Karpas-422 (cell line): ENCODE results near the gene PODXL2. TPM values are rescaled to one million over a fixed set of nuclear protein-coding genes. Genes with fewer than 3 reads are reported as not detected.

Source experiments
- DNase-seq: peaks from one replicate; pipeline ENCODE4 v3.0.0-alpha.2; 2015
- H2AFZ ChIP-seq: fragments of 200-600 bp; sonication (generic); 2 replicates; pipeline ENCODE4 v1.6.1; 2014; ENCODE audit warnings: antibody characterized with exemption, low read length, mixed read lengths
- H3K27ac ChIP-seq: fragments of 200-600 bp; sonication (generic); 2 replicates; pipeline ENCODE4 v1.5.1; 2014; ENCODE audit warnings: mild to moderate bottlenecking, low read length, moderate library complexity
- H3K27me3 ChIP-seq: fragments of 200-600 bp; sonication (generic); 2 replicates; pipeline ENCODE4 v1.6.1; 2014; ENCODE audit warnings: low read length, mixed read lengths
- H3K36me3 ChIP-seq: fragments of 200-600 bp; sonication (generic); 2 replicates; pipeline ENCODE4 v1.6.1; 2014; ENCODE audit warnings: low read length, mixed read lengths; ENCODE audit not compliant: insufficient read depth
- H3K4me1 ChIP-seq: fragments of 200-600 bp; sonication (generic); 2 replicates; pipeline ENCODE4 v1.6.1; 2014; ENCODE audit warnings: mild to moderate bottlenecking, low read length, mixed read lengths
- H3K4me2 ChIP-seq: fragments of 200-600 bp; sonication (generic); 2 replicates; pipeline ENCODE4 v1.6.1; 2014; ENCODE audit warnings: low read length, low read depth, mild to moderate bottlenecking; ENCODE audit not compliant: poor library complexity, severe bottlenecking
- H3K4me3 ChIP-seq: fragments of 200-600 bp; sonication (generic); 2 replicates; pipeline ENCODE4 v1.5.1; 2014; ENCODE audit warnings: mild to moderate bottlenecking, antibody characterized with exemption, low read length, mixed read lengths
- H3K79me2 ChIP-seq: fragments of 200-600 bp; sonication (generic); 2 replicates; pipeline ENCODE4 v1.6.1; 2014; ENCODE audit warnings: mild to moderate bottlenecking, low read length, mixed read lengths
- H3K9ac ChIP-seq: fragments of 200-600 bp; sonication (generic); 2 replicates; pipeline ENCODE4 v1.6.0; 2014; ENCODE audit warnings: low read length
- H3K9me2 ChIP-seq: fragments of 200-600 bp; sonication (generic), shearing (Covaris generic); replicated peaks from 2 replicates; pipeline ENCODE4 v1.6.0; 2014; ENCODE audit warnings: mild to moderate bottlenecking, low read length, moderate library complexity; ENCODE audit not compliant: insufficient read depth
- H3K9me3 ChIP-seq: fragments of 300-700, 200-600 bp; sonication (generic); 2 replicates; pipeline ENCODE4 v1.6.1; 2014; ENCODE audit warnings: low read length, mixed read lengths
- H4K20me1 ChIP-seq: fragments of 200-600 bp; sonication (generic); 2 replicates; pipeline ENCODE4 v1.6.1; 2014; ENCODE audit warnings: mild to moderate bottlenecking, antibody characterized with exemption, low read length, low read depth; ENCODE audit not compliant: insufficient read depth
- total RNA-seq: library from RNA; depleted of rRNA; stranded (reverse); fragments of >200 nt; shearing (Covaris generic); gene quantifications from 2 replicates; pipeline ENCODE4 v1.2.3, GENCODE V29; 2014; ENCODE audit warnings: low replicate concordance

Gene PODXL2
- total RNA-seq, 1 experiment from 2014 or later, result 30.9 TPM

DNA sequence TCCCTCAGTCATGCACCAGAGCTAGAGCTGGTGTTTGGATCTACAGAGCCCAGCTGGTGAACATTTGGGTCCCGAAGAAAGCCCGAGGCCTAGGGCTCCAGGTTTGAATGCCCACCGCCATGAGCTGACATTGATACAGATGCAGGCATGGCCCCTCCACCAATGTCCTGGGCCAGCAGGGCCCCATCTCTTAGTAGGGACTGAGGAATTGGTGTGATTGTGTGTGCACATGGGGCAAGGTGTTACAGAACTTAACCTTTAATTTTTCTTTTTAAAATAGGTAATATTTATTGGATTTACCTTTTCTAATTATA is 11.0 kb downstream of the PODXL2 start:
- H3K9me2 ChIP-seq, result no peaks in the 10 kb centered on the region
- no peak for DNase-seq
- no peak overlapping the region for H3K4me2 ChIP-seq
- no peaks in the 10 kb centered on the region for H3K9me3 ChIP-seq
- H3K4me1 ChIP-seq, result peaks cover 8% of the 10 kb centered on the region
- H4K20me1 ChIP-seq, result no peaks in the 10 kb centered on the region
- peaks cover 33% of the 10 kb centered on the region for H3K79me2 ChIP-seq
- no peak overlapping the region for H2AFZ ChIP-seq
- no peak overlapping the region for H3K27ac ChIP-seq
- H3K9ac ChIP-seq, result no peak overlapping the region
- H3K36me3 ChIP-seq, result no peaks in the 10 kb centered on the region
- no peak overlapping the region for H3K4me3 ChIP-seq
- H3K27me3 ChIP-seq, result no peaks in the 10 kb centered on the region

DNA sequence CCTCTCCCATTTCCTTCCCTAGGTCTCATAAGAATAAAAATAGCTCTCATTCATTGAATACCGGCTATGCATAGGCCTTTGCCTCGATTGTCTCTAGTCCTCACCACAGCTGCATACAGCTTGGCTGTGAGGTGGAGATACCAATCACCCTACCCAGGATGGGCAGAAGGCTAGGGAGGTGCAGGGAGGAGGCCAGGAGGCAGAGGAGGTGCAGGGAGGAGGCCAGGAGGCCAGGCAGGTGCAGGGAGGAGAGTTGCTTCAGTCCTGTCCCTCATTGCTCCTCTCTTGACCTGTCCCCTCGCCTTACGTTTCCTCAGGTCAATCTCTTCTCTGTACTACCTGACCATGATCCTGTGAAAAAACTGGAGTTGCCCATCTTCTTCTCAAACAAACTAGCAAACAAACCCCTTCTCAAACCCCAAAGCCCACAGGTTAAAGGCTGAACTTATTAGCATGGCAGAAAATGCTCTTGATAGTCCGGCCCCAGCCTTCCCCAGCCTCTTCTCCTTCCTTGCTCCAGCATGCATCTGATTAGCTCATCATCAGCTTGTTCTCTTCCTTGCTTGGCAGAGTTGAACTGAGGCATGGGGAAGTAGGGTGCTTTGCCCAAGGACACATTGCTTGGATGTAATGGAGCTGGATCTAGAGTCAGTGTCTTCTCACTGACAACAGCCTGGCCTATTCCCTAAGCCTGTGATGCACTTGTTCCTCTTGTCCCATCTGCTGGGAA is 15.8 kb downstream of the PODXL2 start:
- H3K4me1 ChIP-seq, result no peaks in the 10 kb centered on the region
- H3K9me3 ChIP-seq, result no peaks in the 10 kb centered on the region
- H3K4me2 ChIP-seq, result no peak overlapping the region
- H3K4me3 ChIP-seq, result no peak overlapping the region
- H2AFZ ChIP-seq, result no peak overlapping the region
- H3K9ac ChIP-seq, result no peak overlapping the region
- no peaks in the 10 kb centered on the region for H3K79me2 ChIP-seq
- H4K20me1 ChIP-seq, result no peaks in the 10 kb centered on the region
- no peaks in the 10 kb centered on the region for H3K36me3 ChIP-seq
- H3K27me3 ChIP-seq, result no peaks in the 10 kb centered on the region
- H3K9me2 ChIP-seq, result no peaks in the 10 kb centered on the region
- no peak for DNase-seq
- H3K27ac ChIP-seq, result no peak overlapping the region

DNA sequence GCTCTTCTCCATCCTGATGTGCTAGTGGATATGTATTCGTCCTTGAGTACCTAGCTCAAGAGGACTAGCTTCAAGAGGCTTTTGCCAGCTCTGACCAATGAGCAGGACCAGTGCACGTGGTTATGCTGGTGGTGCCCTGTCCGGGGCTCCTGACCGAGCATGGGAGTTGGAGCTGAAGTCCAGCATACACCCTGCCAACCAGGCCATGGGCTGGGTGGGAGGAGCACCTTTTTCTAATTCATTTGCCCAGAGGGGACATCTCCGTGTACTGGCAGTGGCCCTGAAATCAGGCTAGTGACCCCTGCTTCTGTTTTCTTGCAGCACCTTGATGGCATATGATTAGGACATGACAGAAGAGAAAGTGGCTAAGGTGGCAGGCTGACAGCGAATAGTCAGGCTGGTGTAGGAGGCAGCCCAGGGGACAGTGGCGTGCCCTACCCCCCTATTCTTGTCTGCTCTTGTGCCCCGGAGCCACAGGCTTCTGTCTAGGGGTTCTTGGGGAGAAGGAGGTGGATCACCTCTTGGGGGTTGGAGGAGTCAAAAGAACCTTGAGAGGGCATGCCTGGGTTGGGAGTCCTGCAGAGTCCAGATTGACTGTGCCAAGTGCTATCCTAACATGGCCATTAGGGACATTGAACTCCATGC is 16.5 kb downstream of the PODXL2 start:
- Histone ChIP-seq H3K4me1 (no peaks in the 10 kb centered on the region), H3K36me3 (no peaks in the 10 kb centered on the region), H3K4me2 (no peak overlapping the region), H3K79me2 (no peaks in the 10 kb centered on the region), H4K20me1 (no peaks in the 10 kb centered on the region), H3K9ac (no peak overlapping the region), H3K27ac (no peak overlapping the region), H3K4me3 (no peak overlapping the region), H3K9me3 (no peaks in the 10 kb centered on the region), H3K27me3 (no peaks in the 10 kb centered on the region), H2AFZ (no peak overlapping the region), H3K9me2 (no peaks in the 10 kb centered on the region)
- DNase-seq, result no peak

DNA sequence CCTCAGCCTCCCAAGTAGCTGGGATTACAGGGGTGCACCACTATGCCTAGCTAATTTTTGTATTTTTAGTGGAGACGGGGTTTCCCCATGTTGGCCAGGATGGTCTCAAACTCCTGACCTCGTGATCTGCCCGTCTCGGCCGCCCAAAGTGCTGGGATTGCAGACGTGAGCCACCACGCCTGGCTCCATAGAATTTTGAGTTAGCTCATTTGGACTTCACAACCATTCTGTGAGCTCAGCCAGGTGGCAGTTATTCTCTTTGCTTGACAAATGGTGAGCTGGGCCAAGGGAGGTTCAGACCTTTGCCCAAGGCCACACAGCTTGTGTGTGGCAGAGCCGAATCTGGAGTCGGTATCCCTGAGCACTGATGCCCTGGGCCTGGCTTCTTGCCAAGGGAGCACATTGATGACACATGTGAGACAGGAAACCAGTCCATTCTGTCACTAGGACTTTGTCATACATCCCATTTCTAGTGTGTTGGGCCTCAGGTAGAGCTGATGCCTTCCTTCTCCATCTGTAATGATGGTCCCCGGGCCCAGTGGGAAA is 17.6 kb downstream of the PODXL2 start:
- Histone ChIP-seq H3K9ac (no peak overlapping the region), H3K36me3 (no peaks in the 10 kb centered on the region), H3K4me3 (no peak overlapping the region), H3K79me2 (no peaks in the 10 kb centered on the region), H3K4me1 (no peaks in the 10 kb centered on the region), H3K27me3 (no peaks in the 10 kb centered on the region), H4K20me1 (no peaks in the 10 kb centered on the region), H3K9me2 (no peaks in the 10 kb centered on the region), H3K27ac (no peak overlapping the region), H3K9me3 (no peaks in the 10 kb centered on the region), H2AFZ (no peak overlapping the region), H3K4me2 (no peak overlapping the region)
- no peak for DNase-seq

DNA sequence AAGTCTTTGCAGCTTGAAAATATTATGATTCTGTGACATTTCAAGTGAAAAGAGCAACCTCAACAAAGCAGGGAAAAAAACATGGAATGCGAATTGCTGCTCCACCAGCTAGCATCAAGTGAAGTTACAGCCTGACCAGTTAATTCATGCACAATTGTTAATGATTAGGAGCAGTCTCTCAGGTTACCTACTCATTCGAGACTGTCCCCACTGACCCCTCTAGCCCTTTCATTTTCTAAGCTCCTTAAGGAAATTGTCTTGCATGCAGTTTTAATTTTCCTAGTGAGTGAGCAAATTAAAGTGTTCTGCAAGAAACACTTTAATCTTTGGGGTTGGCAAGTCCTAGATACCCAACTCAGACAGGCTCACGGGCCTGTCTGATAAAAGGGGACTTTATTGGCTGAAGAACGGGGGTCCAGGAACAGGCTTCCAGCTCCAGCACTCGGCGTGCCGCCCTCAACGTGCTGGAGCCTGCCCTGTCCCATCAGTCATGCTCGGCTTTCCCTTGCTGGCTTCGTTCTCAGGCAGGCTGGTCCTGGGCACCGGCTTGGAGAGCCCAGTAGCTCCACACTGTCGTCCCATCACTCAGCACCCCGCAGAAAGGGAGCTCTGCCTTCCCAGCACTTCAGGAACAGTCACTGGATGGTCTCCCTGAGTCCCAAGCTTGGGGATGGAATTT is 18.3 kb downstream of the PODXL2 start:
- Histone ChIP-seq H3K9me3 (no peaks in the 10 kb centered on the region), H3K4me1 (no peaks in the 10 kb centered on the region), H3K4me3 (no peak overlapping the region), H3K9ac (no peak overlapping the region), H4K20me1 (no peaks in the 10 kb centered on the region), H3K9me2 (no peaks in the 10 kb centered on the region), H2AFZ (no peak overlapping the region), H3K36me3 (no peaks in the 10 kb centered on the region), H3K27ac (no peak overlapping the region), H3K4me2 (no peak overlapping the region), H3K79me2 (no peaks in the 10 kb centered on the region), H3K27me3 (no peaks in the 10 kb centered on the region)
- DNase-seq, result no peak

DNA sequence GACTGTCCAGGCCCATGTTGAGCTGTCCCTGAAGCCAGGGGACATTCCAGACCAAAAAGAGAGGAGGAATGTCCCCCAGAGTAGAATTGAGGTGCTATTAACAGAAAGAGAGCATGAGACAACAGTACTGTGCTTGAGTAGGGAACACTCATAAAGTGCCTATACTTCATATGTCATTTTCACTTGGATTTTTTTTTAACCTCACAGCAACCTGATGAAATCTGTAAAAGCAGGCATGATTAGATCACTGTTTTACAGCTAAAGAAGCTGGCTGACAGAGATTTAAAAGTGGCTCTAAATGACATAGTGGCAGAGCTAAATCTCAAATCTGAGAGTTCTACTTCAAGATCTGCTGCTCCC is 18.8 kb downstream of the PODXL2 start:
- Histone ChIP-seq H2AFZ (no peak overlapping the region), H3K4me2 (no peak overlapping the region), H3K4me1 (no peaks in the 10 kb centered on the region), H3K9me3 (no peaks in the 10 kb centered on the region), H3K9ac (no peak overlapping the region), H3K9me2 (no peaks in the 10 kb centered on the region), H3K27me3 (no peaks in the 10 kb centered on the region), H3K36me3 (no peaks in the 10 kb centered on the region), H3K27ac (no peak overlapping the region), H4K20me1 (no peaks in the 10 kb centered on the region), H3K4me3 (no peak overlapping the region), H3K79me2 (no peaks in the 10 kb centered on the region)
- DNase-seq, result no peak

DNA sequence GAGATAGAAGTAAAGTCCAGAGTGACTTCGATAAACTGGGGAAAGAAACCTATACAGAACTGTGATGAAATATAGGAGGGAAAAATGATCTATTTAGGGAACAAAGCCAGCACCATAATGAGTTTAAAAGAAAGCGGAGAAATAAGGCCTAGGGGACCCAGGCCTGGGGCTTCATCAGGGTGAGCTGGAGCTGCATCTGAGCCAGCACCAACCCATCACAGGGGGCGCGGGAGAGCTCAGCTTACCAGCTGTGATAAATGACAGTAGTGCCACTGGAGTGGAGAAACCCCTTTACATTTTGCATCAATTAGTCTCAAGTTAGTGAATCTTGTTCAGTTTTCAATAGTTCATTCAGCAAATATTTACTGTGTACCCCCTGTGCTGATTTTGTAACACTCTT is 21.3 kb downstream of the PODXL2 start:
- H2AFZ ChIP-seq, result no peak overlapping the region
- no peaks in the 10 kb centered on the region for H3K27me3 ChIP-seq
- no peaks in the 10 kb centered on the region for H3K79me2 ChIP-seq
- 0 out of 2 replicates have a peak, but pooled peaks cover 2% of the 10 kb centered on the region for H3K36me3 ChIP-seq
- no peak overlapping the region for H3K4me2 ChIP-seq
- H3K9ac ChIP-seq, result no peak overlapping the region
- H3K27ac ChIP-seq, result no peak overlapping the region
- DNase-seq, result no peak
- H3K9me2 ChIP-seq, result no peaks in the 10 kb centered on the region
- H4K20me1 ChIP-seq, result no peaks in the 10 kb centered on the region
- no peaks in the 10 kb centered on the region for H3K9me3 ChIP-seq
- no peaks in the 10 kb centered on the region for H3K4me1 ChIP-seq
- H3K4me3 ChIP-seq, result no peak overlapping the region

DNA sequence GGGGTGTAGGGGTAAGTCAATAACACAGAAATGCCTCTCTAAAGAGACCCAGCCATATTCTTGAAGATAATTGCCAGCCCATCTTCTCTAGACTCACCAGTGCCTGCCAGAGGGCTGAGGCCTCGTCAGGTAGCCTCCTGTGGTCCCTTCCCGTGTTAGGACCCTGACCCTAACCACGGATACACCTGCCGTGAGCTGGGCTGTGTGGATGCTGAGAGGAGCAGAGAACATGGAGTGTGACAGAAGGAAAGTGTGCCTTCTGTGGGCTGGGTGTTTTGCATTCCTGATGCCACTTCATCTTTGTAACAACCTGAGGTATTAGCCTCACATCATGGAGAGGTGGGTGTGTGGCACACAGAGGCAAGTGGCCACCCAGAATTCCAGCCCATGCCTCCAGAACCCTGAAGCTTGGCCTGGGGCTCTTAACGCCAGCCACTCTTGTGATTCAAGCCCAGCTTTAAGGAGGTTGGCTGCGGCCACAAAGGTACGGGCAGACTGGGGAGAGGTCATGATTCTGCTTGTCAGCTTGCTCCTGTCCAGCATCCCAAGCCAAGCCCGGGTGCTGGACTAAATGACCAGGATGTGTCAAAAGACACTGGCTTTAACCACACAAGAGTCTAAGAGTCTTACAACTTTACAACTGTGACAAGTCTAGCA is 22.7 kb downstream of the PODXL2 start:
- H4K20me1 ChIP-seq, result no peaks in the 10 kb centered on the region
- H3K4me1 ChIP-seq, result no peaks in the 10 kb centered on the region
- no peak overlapping the region for H3K27ac ChIP-seq
- DNase-seq, result no peak
- H3K27me3 ChIP-seq, result no peaks in the 10 kb centered on the region
- H3K4me2 ChIP-seq, result no peak overlapping the region
- no peak overlapping the region for H2AFZ ChIP-seq
- no peaks in the 10 kb centered on the region for H3K79me2 ChIP-seq
- H3K9me2 ChIP-seq, result no peaks in the 10 kb centered on the region
- no peak overlapping the region for H3K4me3 ChIP-seq
- H3K9ac ChIP-seq, result no peak overlapping the region
- H3K36me3 ChIP-seq, result 0 out of 2 replicates have a peak, but pooled peaks cover 2% of the 10 kb centered on the region
- H3K9me3 ChIP-seq, result no peaks in the 10 kb centered on the region
